H9 (cell line): ENCODE results near the gene CCDC9B. TPM values are rescaled to one million over a fixed set of nuclear protein-coding genes. Genes with fewer than 3 reads are reported as not detected.

Experiments
- DNase-seq: peaks from one replicate; pipeline ENCODE4 v3.0.0-alpha.2; 2017
- H2AFZ ChIP-seq: one replicate; pipeline ENCODE4 v1.6.1; 2013; ENCODE audit warnings: mild to moderate bottlenecking, low read length, control low read depth, moderate library complexity
- H2AK5ac ChIP-seq: 2 replicates; pipeline ENCODE4 v1.6.1; 2013; ENCODE audit warnings: low read length, control low read depth, mixed read lengths; ENCODE audit not compliant: insufficient read length
- H2BK120ac ChIP-seq: one replicate; pipeline ENCODE4 v1.6.1; 2013; ENCODE audit warnings: low read depth, mild to moderate bottlenecking, low read length, control low read depth, inconsistent platforms; ENCODE audit not compliant: poor library complexity, severe bottlenecking
- H2BK12ac ChIP-seq: 2 replicates; pipeline ENCODE4 v1.6.1; 2013; ENCODE audit warnings: low read length, control low read depth, mixed read lengths, low read depth; ENCODE audit not compliant: insufficient read length
- H2BK15ac ChIP-seq: 2 replicates; pipeline ENCODE4 v1.6.1; 2013; ENCODE audit warnings: low read depth, low read length, control low read depth
- H2BK20ac ChIP-seq: one replicate; pipeline ENCODE4 v1.6.1; 2013; ENCODE audit warnings: low read depth, mild to moderate bottlenecking, low read length, control low read depth, inconsistent platforms; ENCODE audit not compliant: poor library complexity, severe bottlenecking
- H2BK5ac ChIP-seq: 2 replicates; pipeline ENCODE4 v1.6.1; 2013; ENCODE audit warnings: low read length, control low read depth, mixed read lengths; ENCODE audit not compliant: insufficient read length
- H3K14ac ChIP-seq: 2 replicates; pipeline ENCODE4 v1.6.1; 2013; ENCODE audit warnings: low read length, control low read depth; ENCODE audit not compliant: insufficient read depth
- H3K18ac ChIP-seq: 2 replicates; pipeline ENCODE4 v1.6.1; 2013; ENCODE audit warnings: low read depth, mild to moderate bottlenecking, mixed read lengths, low read length, control low read depth; ENCODE audit not compliant: insufficient read length
- H3K23ac ChIP-seq: 2 replicates; pipeline ENCODE4 v1.6.1; 2013; ENCODE audit warnings: low read length, control low read depth, mixed read lengths, low read depth; ENCODE audit not compliant: insufficient read length
- H3K23me2 ChIP-seq: 2 replicates; pipeline ENCODE4 v1.6.1; 2013; ENCODE audit warnings: low read depth, mild to moderate bottlenecking, mixed read lengths, low read length, control low read depth; ENCODE audit not compliant: insufficient read length, poor library complexity, severe bottlenecking
- H3K27ac ChIP-seq: 2 replicates; pipeline ENCODE4 v1.5.1; 2013; ENCODE audit warnings: low read length, control low read depth, mixed read lengths, low read depth; ENCODE audit not compliant: insufficient read length
- H3K27me3 ChIP-seq: 2 replicates; pipeline ENCODE4 v1.6.1; 2013; ENCODE audit warnings: low read length, control low read depth, inconsistent platforms; ENCODE audit not compliant: insufficient read depth
- H3K4ac ChIP-seq: 2 replicates; pipeline ENCODE4 v1.6.1; 2013; ENCODE audit warnings: low read depth, mild to moderate bottlenecking, control low read depth, inconsistent platforms, low read length, moderate library complexity
- H3K4me1 ChIP-seq: 2 replicates; pipeline ENCODE4 v1.6.1; 2013; ENCODE audit warnings: low read length, control low read depth, inconsistent platforms; ENCODE audit not compliant: insufficient read depth
- H3K4me2 ChIP-seq: 2 replicates; pipeline ENCODE4 v1.6.1; 2013; ENCODE audit warnings: low read length, control low read depth, mixed read lengths; ENCODE audit not compliant: insufficient read length, insufficient read depth
- H3K56ac ChIP-seq: 2 replicates; pipeline ENCODE4 v1.6.1; 2013; ENCODE audit warnings: low read depth, mild to moderate bottlenecking, mixed read lengths, low read length, control low read depth; ENCODE audit not compliant: insufficient read length
- H3K79me1 ChIP-seq: 2 replicates; pipeline ENCODE4 v1.6.1; 2013; ENCODE audit warnings: low read depth, mild to moderate bottlenecking, moderate library complexity, low read length, control low read depth, inconsistent platforms; ENCODE audit not compliant: insufficient read depth, poor library complexity, severe bottlenecking
- H3K79me2 ChIP-seq: 2 replicates; pipeline ENCODE4 v1.6.1; 2013; ENCODE audit warnings: low read length, control low read depth, inconsistent platforms; ENCODE audit not compliant: insufficient read depth
- H3K9ac ChIP-seq: 2 replicates; pipeline ENCODE4 v1.6.1; 2013; ENCODE audit warnings: low read length, control low read depth, mixed read lengths; ENCODE audit not compliant: insufficient read length; ENCODE audit errors: extremely low read depth
- H3K9me3 ChIP-seq: one replicate; pipeline ENCODE4 v1.6.1; 2013; ENCODE audit warnings: low read depth, low read length, inconsistent platforms; ENCODE audit not compliant: control insufficient read depth
- H3T11ph ChIP-seq: one replicate; pipeline ENCODE4 v1.6.1; 2013; ENCODE audit warnings: mild to moderate bottlenecking, low read length, control low read depth, inconsistent platforms
- H4K20me1 ChIP-seq: one replicate; pipeline ENCODE4 v1.6.1; 2013; ENCODE audit not compliant: control insufficient read depth, insufficient read length, insufficient read depth
- H4K5ac ChIP-seq: 2 replicates; pipeline ENCODE4 v1.6.1; 2013; ENCODE audit warnings: low read depth, mild to moderate bottlenecking, mixed read lengths, low read length, control low read depth; ENCODE audit not compliant: insufficient read length
- H4K8ac ChIP-seq: replicated peaks from 2 replicates; pipeline ENCODE4 v1.6.1; 2013; ENCODE audit warnings: low read length, control low read depth, mixed read lengths, low read depth; ENCODE audit not compliant: insufficient read length
- H4K91ac ChIP-seq: 2 replicates; pipeline ENCODE4 v1.6.1; 2013; ENCODE audit warnings: low read depth, mild to moderate bottlenecking, moderate library complexity, mixed read lengths, low read length, control low read depth; ENCODE audit not compliant: insufficient read length
- H3K27ac Mint-ChIP-seq, 3 experiments: 2 replicates in 2 of 3; 3 replicates in 1 of 3; pipeline ENCODE4 v1.8.0; 2020 to 2021; ENCODE audit warnings: mixed read lengths in 3 of 3, mild to moderate bottlenecking in 1 of 3, moderate library complexity in 1 of 3
- H3K27me3 Mint-ChIP-seq: 2 replicates; pipeline ENCODE4 v1.8.0; 2021; ENCODE audit warnings: low read depth, mild to moderate bottlenecking, moderate library complexity, mixed read lengths
- H3K36me3 Mint-ChIP-seq, 3 experiments: 2 replicates in 2 of 3; 3 replicates in 1 of 3; pipeline ENCODE4 v1.8.0; 2020 to 2021; ENCODE audit warnings: low read depth in 3 of 3, mixed read lengths in 3 of 3; ENCODE audit not compliant: insufficient read depth in 1 of 3
- H3K4me1 Mint-ChIP-seq, 2 experiments: 2 replicates each; pipeline ENCODE4 v1.8.0; 2020; ENCODE audit warnings: mixed read lengths in 2 of 2
- H3K4me3 Mint-ChIP-seq, 2 experiments: 2 replicates in 1 of 2; 3 replicates in 1 of 2; pipeline ENCODE4 v1.8.0; 2020 to 2021; ENCODE audit warnings: mild to moderate bottlenecking in 2 of 2, mixed read lengths in 2 of 2, moderate library complexity in 1 of 2
- H3K9me3 Mint-ChIP-seq, 2 experiments: 2 replicates in 1 of 2; 3 replicates in 1 of 2; pipeline ENCODE4 v1.8.0; 2020; ENCODE audit warnings: mild to moderate bottlenecking in 2 of 2, mixed read lengths in 2 of 2, moderate library complexity in 1 of 2
- CTCF ChIP-seq: fragments of 200-600 bp; sonication (generic); conservative IDR thresholded peaks from 3 replicates; pipeline ENCODE4 v1.8.0; 2021; ENCODE audit warnings: antibody characterized with exemption, mild to moderate bottlenecking
- WGBS: extraction: QIAGEN DNeasy Blood & Tissue Kit; methylation state at CpG from one replicate; pipeline ENCODE4 v1.1.7; 2013; ENCODE audit warnings: missing lambda C conversion rate, low lambda C conversion rate, mixed read lengths; ENCODE audit not compliant: insufficient read length; ENCODE audit errors: extremely low coverage; 5-methylcytosine and 5-hydroxymethylcytosine counted together
- total RNA-seq: library from RNA; stranded (reverse); gene quantifications from 2 replicates; pipeline ENCODE4 v1.2.1, GENCODE V29; 2021

CCDC9B gene
- total RNA-seq, 1 experiment from 2014 or later: 0.48 TPM

- no peak overlapping the region for H2BK20ac ChIP-seq
- no peak overlapping the region for H3K18ac ChIP-seq
- H2BK15ac ChIP-seq: no peak overlapping the region
- no peak for TF ChIP-seq CTCF
- H3K27me3 ChIP-seq: peaks cover 13% of the 10 kb centered on the region; the same call in 1 of the 2 replicates
- Mint-ChIP-seq H3K4me3 (no peak overlapping the region; a peak in 1 of 5 replicates), H3K9me3 (peaks cover under 1% of the 10 kb centered on the region in 2 experiments; a peak in 3 of 5 replicates), H3K27ac (no peak overlapping the region), H3K4me1 (peaks cover 14 to 33% of the 10 kb centered on the region in 2 experiments), H3K27me3 (peaks cover 79% of the 10 kb centered on the region), H3K36me3 (peaks cover 0 to 2% (median under 1%) of the 10 kb centered on the region in 3 experiments; a peak in 4 of 7 replicates)
- no peaks in the 10 kb centered on the region for H3K79me1 ChIP-seq
- no peak overlapping the region for H3K14ac ChIP-seq
- no peak overlapping the region for H4K5ac ChIP-seq
- no peaks in the 10 kb centered on the region for H3K79me2 ChIP-seq
- H3K56ac ChIP-seq: no peak overlapping the region
- no peaks in the 10 kb centered on the region for H3K9me3 ChIP-seq
- no peak overlapping the region for H2BK12ac ChIP-seq
- no peak overlapping the region for H4K91ac ChIP-seq
- H3K4me2 ChIP-seq: no peak overlapping the region
- H4K20me1 ChIP-seq: no peaks in the 10 kb centered on the region
- no peak overlapping the region for H2AK5ac ChIP-seq
- no peak overlapping the region for H2BK120ac ChIP-seq
- H4K8ac ChIP-seq: no peak overlapping the region
- no CpG with 5 or more reads among the region's 20 CpGs for WGBS
- H3T11ph ChIP-seq: no peak overlapping the region
- no peak overlapping the region for H3K9ac ChIP-seq
- peaks cover 3% of the 10 kb centered on the region for H3K4me1 ChIP-seq
- H3K27ac ChIP-seq: no peak overlapping the region
- peaks cover 8% of the 10 kb centered on the region for H3K23me2 ChIP-seq
- no peak overlapping the region for H2AFZ ChIP-seq
- H3K23ac ChIP-seq: no peak overlapping the region
- no peak for DNase-seq
- H2BK5ac ChIP-seq: no peak overlapping the region
- H3K4ac ChIP-seq: no peak overlapping the region
Measured at GRCh38 chr15:40293905-40294895, 46.5 kb downstream of the CCDC9B start.
